ENCODE results near the gene ZNF746. TPM values are rescaled to one million over a fixed set of nuclear protein-coding genes. Genes with fewer than 3 reads are reported as not detected.
A peak's percentile ranks its signal among the peaks of the same experiment; 100 is the strongest.

Gene ZNF746
- total and polyA plus RNA-seq, 10 of the 15 experiments (the other 5 are each of a cell fraction or from before 2014, with no cell fraction given): 1.2 to 19.0 (median 6.3) TPM

GRCh38 chr7:149459201-149459539 lies 38.4 kb downstream of the ZNF746 start:
- Histone ChIP-seq H3K27ac (ENCODE audit: control insufficient read depth, insufficient read depth) (no peak overlapping the region), H3K79me2 (ENCODE audit: control insufficient read depth, insufficient read depth, low read length) (peaks cover 12% of the 10 kb centered on the region)
- in situ Hi-C loops (cut with MboI): no loop called here
- TF ChIP-seq ZZZ3 (IDR thresholded peaks at IDR 0.05; ENCODE audit: control insufficient read depth, insufficient read length, low read depth) (no peak), CUX1 (IDR thresholded peaks at IDR 0.05; ENCODE audit: insufficient replicate concordance, low read depth, low read length) (no peak), RB1 (IDR thresholded peaks at IDR 0.05; ENCODE audit: borderline replicate concordance) (no peak), SPI1 (IDR thresholded peaks at IDR 0.05; ENCODE audit: borderline replicate concordance, insufficient read depth, low read depth, low read length) (no peak), POLR2AphosphoS2 (IDR thresholded peaks at IDR 0.05; ENCODE audit: low read depth, low read length) (no peak), STAT3 (IDR thresholded peaks at IDR 0.05; ENCODE audit: low read depth, low read length) (no peak), CREM (IDR thresholded peaks at IDR 0.05; ENCODE audit: low read depth) (no peak), IKZF2 (IDR thresholded peaks at IDR 0.05) (no peak), HCFC1 (IDR thresholded peaks at IDR 0.05; ENCODE audit: low read length) (no peak)
- TF ChIP-seq, protein P1, sequence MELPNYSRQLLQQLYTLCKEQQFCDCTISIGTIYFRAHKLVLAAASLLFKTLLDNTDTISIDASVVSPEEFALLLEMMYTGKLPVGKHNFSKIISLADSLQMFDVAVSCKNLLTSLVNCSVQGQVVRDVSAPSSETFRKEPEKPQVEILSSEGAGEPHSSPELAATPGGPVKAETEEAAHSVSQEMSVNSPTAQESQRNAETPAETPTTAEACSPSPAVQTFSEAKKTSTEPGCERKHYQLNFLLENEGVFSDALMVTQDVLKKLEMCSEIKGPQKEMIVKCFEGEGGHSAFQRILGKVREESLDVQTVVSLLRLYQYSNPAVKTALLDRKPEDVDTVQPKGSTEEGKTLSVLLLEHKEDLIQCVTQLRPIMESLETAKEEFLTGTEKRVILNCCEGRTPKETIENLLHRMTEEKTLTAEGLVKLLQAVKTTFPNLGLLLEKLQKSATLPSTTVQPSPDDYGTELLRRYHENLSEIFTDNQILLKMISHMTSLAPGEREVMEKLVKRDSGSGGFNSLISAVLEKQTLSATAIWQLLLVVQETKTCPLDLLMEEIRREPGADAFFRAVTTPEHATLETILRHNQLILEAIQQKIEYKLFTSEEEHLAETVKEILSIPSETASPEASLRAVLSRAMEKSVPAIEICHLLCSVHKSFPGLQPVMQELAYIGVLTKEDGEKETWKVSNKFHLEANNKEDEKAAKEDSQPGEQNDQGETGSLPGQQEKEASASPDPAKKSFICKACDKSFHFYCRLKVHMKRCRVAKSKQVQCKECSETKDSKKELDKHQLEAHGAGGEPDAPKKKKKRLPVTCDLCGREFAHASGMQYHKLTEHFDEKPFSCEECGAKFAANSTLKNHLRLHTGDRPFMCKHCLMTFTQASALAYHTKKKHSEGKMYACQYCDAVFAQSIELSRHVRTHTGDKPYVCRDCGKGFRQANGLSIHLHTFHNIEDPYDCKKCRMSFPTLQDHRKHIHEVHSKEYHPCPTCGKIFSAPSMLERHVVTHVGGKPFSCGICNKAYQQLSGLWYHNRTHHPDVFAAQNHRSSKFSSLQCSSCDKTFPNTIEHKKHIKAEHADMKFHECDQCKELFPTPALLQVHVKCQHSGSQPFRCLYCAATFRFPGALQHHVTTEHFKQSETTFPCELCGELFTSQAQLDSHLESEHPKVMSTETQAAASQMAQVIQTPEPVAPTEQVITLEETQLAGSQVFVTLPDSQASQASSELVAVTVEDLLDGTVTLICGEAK (IDR thresholded peaks at IDR 0.05; ENCODE audit: borderline replicate concordance): no peak
- TF ChIP-seq, protein P2, sequence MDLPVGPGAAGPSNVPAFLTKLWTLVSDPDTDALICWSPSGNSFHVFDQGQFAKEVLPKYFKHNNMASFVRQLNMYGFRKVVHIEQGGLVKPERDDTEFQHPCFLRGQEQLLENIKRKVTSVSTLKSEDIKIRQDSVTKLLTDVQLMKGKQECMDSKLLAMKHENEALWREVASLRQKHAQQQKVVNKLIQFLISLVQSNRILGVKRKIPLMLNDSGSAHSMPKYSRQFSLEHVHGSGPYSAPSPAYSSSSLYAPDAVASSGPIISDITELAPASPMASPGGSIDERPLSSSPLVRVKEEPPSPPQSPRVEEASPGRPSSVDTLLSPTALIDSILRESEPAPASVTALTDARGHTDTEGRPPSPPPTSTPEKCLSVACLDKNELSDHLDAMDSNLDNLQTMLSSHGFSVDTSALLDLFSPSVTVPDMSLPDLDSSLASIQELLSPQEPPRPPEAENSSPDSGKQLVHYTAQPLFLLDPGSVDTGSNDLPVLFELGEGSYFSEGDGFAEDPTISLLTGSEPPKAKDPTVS (IDR thresholded peaks at IDR 0.05; ENCODE audit: low read depth, low read length): no peak

More at GRCh38 chr7:149459201-149459539, 38.4 kb downstream of the ZNF746 start:
- H3K4me1 ChIP-seq (ENCODE audit: control insufficient read depth, insufficient read depth, low read length): 0 out of 2 replicates have a peak, but pooled peaks cover 6% of the 10 kb centered on the region
- H3K9ac ChIP-seq (ENCODE audit: control insufficient read depth, insufficient read depth, low read length): peak overlapping the region; percentile 54; the same call in 1 of the 2 replicates
- H3K27me3 ChIP-seq (replicated peaks in 1 of 2; ENCODE audit: control insufficient read depth in 2 of 2, insufficient read depth in 2 of 2, low read length in 1 of 2): no peaks in the 10 kb centered on the region
- peak overlapping the region; percentile 64 for H3K4me2 ChIP-seq (ENCODE audit: control insufficient read depth, insufficient read depth)
- ChIA-PET CTCF (interaction anchor here (1.3 to 1.6 kb wide), 2 partner anchors 137 to 166 kb away, joined by 4 read pairs; no protein-coding TSS in a partner anchor), SMC1A (ENCODE audit: uncharacterized antibody, unreplicated experiment) (interaction anchor here (1.6 kb wide), 1 partner anchor 9 kb away, joined by 5 read pairs; no protein-coding TSS in a partner anchor), RAD21 (ENCODE audit: unreplicated experiment) (interaction anchor here (0.7 to 1.3 kb wide), 2 partner anchors 37 to 264 kb away, joined by 3 read pairs; partner anchors contain the start of gene ZNF282), POLR2A (interaction anchor here (0.6 kb wide), 1 partner anchor 46 kb away, joined by 4 read pairs; no protein-coding TSS in a partner anchor)
- no peaks in the 10 kb centered on the region for H3K9me3 ChIP-seq (replicated peaks; ENCODE audit: control insufficient read depth, insufficient read depth, low read length)
- H4K20me1 ChIP-seq (ENCODE audit: control insufficient read depth, insufficient read depth): no peaks in the 10 kb centered on the region
- H3K36me3 ChIP-seq (ENCODE audit: control insufficient read depth in 2 of 2, insufficient read depth in 2 of 2, low read length in 1 of 2): peaks cover 0 to 3% of the 10 kb centered on the region in 2 experiments; a peak in 2 of 4 replicates
- no peak for DNase-seq (ENCODE audit: low read depth, low spot score)
- H2AFZ ChIP-seq (ENCODE audit: control insufficient read depth, low read depth, low read length): no peak overlapping the region; the same call in 1 of the 2 replicates
- intact Hi-C loops (cut with micrococcal nuclease; ENCODE audit: unreplicated experiment): loop anchor here (5.0 kb wide), 1 partner anchor 37 kb away; no protein-coding TSS in a partner anchor
- ATAC-seq: no peak
- WGBS (ENCODE audit: insufficient coverage, insufficient replicate concordance, low lambda C conversion rate, missing lambda C conversion rate): 44% methylated on average over 17 of the region's 17 CpGs
- peak overlapping the region; percentile 67 for H3K4me3 ChIP-seq
- FAIRE-seq: no peak
- BruUV-seq (replicated peaks): no TSS peak
